SU-DHL-6 (cell line): ENCODE measurements around the gene TEDDM1.

Experiments used
- H2AFZ ChIP-seq: fragments of 200-600 bp; sonication (generic); 2 replicates; pipeline ENCODE4 v1.6.1; 2014; ENCODE audit warnings: low read depth, mild to moderate bottlenecking, moderate library complexity, mixed read lengths, antibody characterized with exemption, low read length; ENCODE audit not compliant: severe bottlenecking
- H3F3A ChIP-seq: fragments of 200-600 bp; shearing (Covaris generic); 2 replicates; pipeline ENCODE4 v1.6.0; 2016; ENCODE audit warnings: antibody characterized with exemption, mild to moderate bottlenecking; ENCODE audit not compliant: insufficient read depth
- H3K27ac ChIP-seq: fragments of 200-600 bp; sonication (generic); 2 replicates; pipeline ENCODE4 v1.5.1; 2016; ENCODE audit warnings: low read depth, mild to moderate bottlenecking, low read length, moderate library complexity, mixed read lengths
- H3K27me3 ChIP-seq: fragments of 200-600 bp; sonication (generic), shearing (Covaris generic); 2 replicates; pipeline ENCODE4 v1.6.0; 2014; ENCODE audit warnings: mild to moderate bottlenecking, low read length
- H3K36me3 ChIP-seq: fragments of 200-600 bp; sonication (generic); 2 replicates; pipeline ENCODE4 v1.6.1; 2014; ENCODE audit warnings: mild to moderate bottlenecking, low read length, mixed read lengths
- H3K4me2 ChIP-seq: fragments of 300-600, 200-600 bp; shearing (Covaris generic), sonication (generic); 2 replicates; pipeline ENCODE4 v1.6.0; 2014; ENCODE audit warnings: low read length, low read depth, mild to moderate bottlenecking; ENCODE audit not compliant: poor library complexity, severe bottlenecking
- H3K4me3 ChIP-seq: fragments of 200-600 bp; sonication (generic); 2 replicates; pipeline ENCODE4 v1.5.1; 2014; ENCODE audit warnings: antibody characterized with exemption, low read length, mild to moderate bottlenecking, mixed read lengths; ENCODE audit not compliant: insufficient read depth, poor library complexity, severe bottlenecking
- H3K79me2 ChIP-seq: fragments of 200-600 bp; sonication (generic); 2 replicates; pipeline ENCODE4 v1.6.1; 2014; ENCODE audit warnings: mild to moderate bottlenecking, low read length, moderate library complexity; ENCODE audit not compliant: insufficient read depth
- H3K9ac ChIP-seq: fragments of 200-600 bp; sonication (generic); 2 replicates; pipeline ENCODE4 v1.7.0; 2014; ENCODE audit warnings: mild to moderate bottlenecking, low read length
- H3K9me2 ChIP-seq: fragments of 200-600 bp; sonication (generic); replicated peaks from 2 replicates; pipeline ENCODE4 v1.6.1; 2014; ENCODE audit warnings: low read length; ENCODE audit not compliant: insufficient read depth
- H3K9me3 ChIP-seq: fragments of 200-600 bp; sonication (generic); 2 replicates; pipeline ENCODE4 v1.6.1; 2014; ENCODE audit warnings: low read length, mixed read lengths; ENCODE audit not compliant: insufficient read depth
- H4K20me1 ChIP-seq: fragments of 200-600 bp; sonication (generic); 2 replicates; pipeline ENCODE4 v1.6.1; 2014; ENCODE audit warnings: low read depth, mild to moderate bottlenecking, antibody characterized with exemption, low read length, moderate library complexity, mixed read lengths
- EZH2phosphoT487 ChIP-seq: fragments of 200-600 bp; sonication (generic), shearing (Covaris generic); conservative IDR thresholded peaks from 2 replicates; pipeline ENCODE4 v1.6.1; 2018; ENCODE audit warnings: mild to moderate bottlenecking, antibody characterized with exemption, low read length, moderate library complexity, mixed read lengths
- TF ChIP-seq, protein P1 (sequence below): fragments of 200-600 bp; sonication (generic); IDR thresholded peaks from one replicate; pipeline ENCODE4 v1.5.1; 2017; ENCODE audit warnings: antibody characterized with exemption, mild to moderate bottlenecking, low read length, moderate library complexity; ENCODE audit not compliant: insufficient read depth, poor library complexity, severe bottlenecking

The TEDDM1 gene

GRCh38 chr1:182397653-182398393 lies 2.6 kb downstream of the TEDDM1 start:
- H3K27me3 ChIP-seq = no peaks in the 10 kb centered on the region
- TF ChIP-seq, protein P1, sequence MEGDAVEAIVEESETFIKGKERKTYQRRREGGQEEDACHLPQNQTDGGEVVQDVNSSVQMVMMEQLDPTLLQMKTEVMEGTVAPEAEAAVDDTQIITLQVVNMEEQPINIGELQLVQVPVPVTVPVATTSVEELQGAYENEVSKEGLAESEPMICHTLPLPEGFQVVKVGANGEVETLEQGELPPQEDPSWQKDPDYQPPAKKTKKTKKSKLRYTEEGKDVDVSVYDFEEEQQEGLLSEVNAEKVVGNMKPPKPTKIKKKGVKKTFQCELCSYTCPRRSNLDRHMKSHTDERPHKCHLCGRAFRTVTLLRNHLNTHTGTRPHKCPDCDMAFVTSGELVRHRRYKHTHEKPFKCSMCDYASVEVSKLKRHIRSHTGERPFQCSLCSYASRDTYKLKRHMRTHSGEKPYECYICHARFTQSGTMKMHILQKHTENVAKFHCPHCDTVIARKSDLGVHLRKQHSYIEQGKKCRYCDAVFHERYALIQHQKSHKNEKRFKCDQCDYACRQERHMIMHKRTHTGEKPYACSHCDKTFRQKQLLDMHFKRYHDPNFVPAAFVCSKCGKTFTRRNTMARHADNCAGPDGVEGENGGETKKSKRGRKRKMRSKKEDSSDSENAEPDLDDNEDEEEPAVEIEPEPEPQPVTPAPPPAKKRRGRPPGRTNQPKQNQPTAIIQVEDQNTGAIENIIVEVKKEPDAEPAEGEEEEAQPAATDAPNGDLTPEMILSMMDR = no peak
- no peak for TF ChIP-seq EZH2phosphoT487
- no peaks in the 10 kb centered on the region for H4K20me1 ChIP-seq
- H2AFZ ChIP-seq = no peak overlapping the region
- H3K9me2 ChIP-seq = no peaks in the 10 kb centered on the region
- no peak overlapping the region for H3K9ac ChIP-seq
- H3K4me2 ChIP-seq = no peak overlapping the region
- H3K36me3 ChIP-seq = no peaks in the 10 kb centered on the region
- H3K27ac ChIP-seq = no peak overlapping the region
- no peaks in the 10 kb centered on the region for H3K9me3 ChIP-seq
- H3F3A ChIP-seq = no peaks in the 10 kb centered on the region
- H3K4me3 ChIP-seq = no peak overlapping the region
- no peaks in the 10 kb centered on the region for H3K79me2 ChIP-seq

- H3K9me2 ChIP-seq = no peaks in the 10 kb centered on the region
- H3K36me3 ChIP-seq = no peaks in the 10 kb centered on the region
- H3K9me3 ChIP-seq = no peaks in the 10 kb centered on the region
- no peaks in the 10 kb centered on the region for H4K20me1 ChIP-seq
- H3K9ac ChIP-seq = no peak overlapping the region
- H3K27ac ChIP-seq = no peak overlapping the region
- no peak overlapping the region for H3K4me3 ChIP-seq
- H3K79me2 ChIP-seq = no peaks in the 10 kb centered on the region
- no peaks in the 10 kb centered on the region for H3K27me3 ChIP-seq
- H2AFZ ChIP-seq = no peak overlapping the region
- no peak overlapping the region for H3K4me2 ChIP-seq
- TF ChIP-seq, protein P1 = no peak
- no peak for TF ChIP-seq EZH2phosphoT487
- H3F3A ChIP-seq = no peaks in the 10 kb centered on the region
Observed at GRCh38 chr1:182395906-182396305, 4.6 kb downstream of the TEDDM1 start.

GRCh38 chr1:182394055-182394775 lies 6.3 kb downstream of the TEDDM1 start:
- H3K9ac ChIP-seq = no peak overlapping the region
- no peak for TF ChIP-seq EZH2phosphoT487
- TF ChIP-seq, protein P1 = no peak

More at GRCh38 chr1:182394055-182394775, 6.3 kb downstream of the TEDDM1 start:
- no peaks in the 10 kb centered on the region for H4K20me1 ChIP-seq
- no peaks in the 10 kb centered on the region for H3K9me2 ChIP-seq
- no peak overlapping the region for H3K4me2 ChIP-seq
- H3K9me3 ChIP-seq = no peaks in the 10 kb centered on the region
- H2AFZ ChIP-seq = no peak overlapping the region
- no peaks in the 10 kb centered on the region for H3K36me3 ChIP-seq
- H3K79me2 ChIP-seq = no peaks in the 10 kb centered on the region
- no peaks in the 10 kb centered on the region for H3K27me3 ChIP-seq
- no peak overlapping the region for H3K4me3 ChIP-seq
- H3K27ac ChIP-seq = no peak overlapping the region
- no peaks in the 10 kb centered on the region for H3F3A ChIP-seq
